Stimulated activated CD8-positive, alpha-beta memory T cell treated with anti-CD3 and anti-CD28 coated beads, Interleukin-4, amount 100 ng/mL, for 4 hours (primary cell): ENCODE data around the gene RIMS4.

Experiments used
- DNase-seq, 2 donors: peaks; one replicate each; pipeline ENCODE4 v3.0.0-alpha.2; 2020; ENCODE audit warnings: low read depth in 2 of 2, low spot score in 1 of 2

RIMS4 gene

DNA sequence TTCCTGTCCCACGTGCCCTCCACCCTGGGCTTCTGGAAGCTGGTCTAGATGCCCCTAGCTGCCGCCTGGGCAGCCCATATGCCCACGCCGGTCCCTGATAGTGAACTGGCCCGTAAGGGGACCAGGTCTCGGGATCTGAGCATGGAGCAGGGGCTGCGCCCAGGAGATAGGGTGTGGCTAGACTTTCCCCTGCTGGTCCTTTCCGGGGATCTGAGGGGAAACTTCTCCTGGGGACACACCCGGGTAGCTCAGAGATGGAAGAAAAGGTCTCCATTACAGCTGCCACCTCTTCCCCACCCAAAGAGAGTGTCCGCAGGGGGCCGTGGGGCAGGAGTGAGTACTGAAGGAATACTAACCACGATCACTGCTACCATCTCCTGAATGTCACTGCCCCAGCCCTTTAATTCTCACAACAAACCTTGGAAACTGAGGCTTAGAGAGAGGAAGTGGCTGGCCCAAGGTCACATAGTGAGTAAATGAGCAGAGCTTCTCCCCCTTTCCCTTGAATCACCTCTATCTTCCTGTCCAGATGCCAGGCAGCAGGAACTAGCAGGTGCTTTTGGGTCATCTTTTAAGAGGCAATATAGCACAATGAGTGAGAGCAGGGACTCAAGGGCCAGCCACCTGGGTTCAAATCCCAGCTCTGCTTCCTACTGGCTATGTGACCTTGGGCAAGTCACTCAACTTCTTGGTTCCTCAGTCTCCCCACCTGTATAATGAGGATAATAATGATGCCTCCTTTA lies 107.0 kb downstream of the RIMS4 start:
- DNase-seq, result no peak

DNA sequence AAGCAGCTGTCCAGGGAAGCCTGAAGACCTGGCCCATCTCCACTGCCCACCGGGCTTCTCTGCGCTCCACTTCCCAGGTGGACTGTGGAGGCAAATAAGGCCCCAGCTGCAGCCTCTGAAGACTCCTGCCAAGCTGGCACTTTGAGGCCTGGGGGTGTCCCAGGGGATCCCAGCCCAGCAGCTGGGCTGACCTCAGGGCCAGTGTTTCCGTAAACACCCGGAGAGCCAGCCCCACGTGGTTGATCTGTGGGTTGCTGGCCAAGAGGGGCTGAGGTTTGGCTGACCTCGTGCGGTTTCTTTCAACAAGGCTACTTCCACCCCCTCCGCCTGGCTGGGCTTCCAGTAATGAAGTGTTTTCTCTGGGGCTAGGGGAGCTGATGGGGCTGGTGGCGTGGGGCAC lies 107.6 kb downstream of the RIMS4 start:
- no peak for DNase-seq

DNA sequence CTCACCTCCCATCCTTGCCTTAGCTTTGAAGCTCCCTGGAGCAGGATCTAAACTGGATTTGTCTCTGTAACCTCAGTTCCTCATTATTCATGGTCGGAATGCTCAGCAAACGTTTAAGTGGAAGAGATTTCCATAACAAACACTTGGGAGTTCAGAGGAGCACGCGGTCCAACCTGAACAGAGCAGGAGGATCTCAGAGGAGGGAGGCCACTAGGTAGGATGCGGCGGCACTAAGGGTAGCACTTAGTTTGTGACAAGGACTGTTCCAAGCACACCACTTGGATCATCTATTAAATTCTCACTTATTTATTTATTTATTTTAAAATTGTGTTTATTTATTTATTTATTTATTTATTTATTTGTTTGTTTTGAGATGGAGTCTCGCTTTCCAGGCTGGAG lies 108.5 kb downstream of the RIMS4 start:
- no peak for DNase-seq
